ENCODE results near the gene HOXC4. TPM values are rescaled to one million over a fixed set of nuclear protein-coding genes. Genes with fewer than 3 reads are reported as not detected.
A peak's percentile ranks its signal among the peaks of the same experiment; 100 is the strongest.

The HOXC4 gene
- polyA plus RNA-seq, 3 donors: not detected

DNA sequence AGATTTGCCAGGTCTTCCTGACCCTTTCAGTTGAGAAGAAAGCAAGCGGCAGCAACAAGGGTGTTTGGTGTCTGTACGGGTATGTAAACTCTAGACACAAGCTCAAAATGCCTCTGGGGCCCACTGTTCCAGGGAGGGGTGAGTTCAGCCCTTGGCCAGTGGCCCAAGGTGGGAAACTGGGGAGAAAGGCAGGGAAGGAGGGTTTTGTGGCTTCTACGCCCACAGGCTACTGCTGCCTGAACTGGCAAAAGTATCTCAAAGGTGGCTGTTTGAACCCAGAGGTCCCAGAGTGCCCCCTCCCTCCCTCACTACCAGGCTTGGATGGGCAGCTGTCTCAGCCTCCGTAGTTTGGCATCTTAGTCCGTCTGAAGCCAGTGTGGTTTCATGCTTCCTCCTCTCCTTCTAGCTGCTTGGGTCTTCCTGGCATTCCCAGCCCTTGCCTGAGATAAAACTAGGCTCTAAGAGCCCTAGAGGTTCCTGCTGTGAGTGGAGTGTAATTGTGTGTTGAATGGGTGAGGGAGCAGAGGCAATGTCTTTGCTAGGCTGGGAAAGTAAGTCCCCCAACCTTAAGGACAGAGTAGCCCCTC, 15.3 kb upstream of the HOXC4 start:
- peaks cover 1 to 43% of the 10 kb centered on the region in 2 donors for H3K9me3 ChIP-seq (replicated peaks in 1 of 2; ENCODE audit: control insufficient read depth in 1 of 2, insufficient read depth in 1 of 2, low read length in 2 of 2)
- no peaks in the 10 kb centered on the region for H3K79me2 ChIP-seq (ENCODE audit: insufficient read depth, low read length)
- no peak overlapping the region for H3K27ac Mint-ChIP-seq
- H3K4me2 ChIP-seq (replicated peaks; ENCODE audit: extremely low read depth, low read length, poor library complexity, severe bottlenecking): no peak overlapping the region
- no peaks in the 10 kb centered on the region for H3K4me1 ChIP-seq (ENCODE audit: control insufficient read depth in 1 of 2, insufficient read depth in 2 of 2, low read length in 2 of 2)
- no peak overlapping the region for H3K27ac ChIP-seq (ENCODE audit: low read depth in 1 of 2, low read length in 2 of 2)
- peaks cover 84 to 98% of the 10 kb centered on the region in 2 donors for H3K27me3 ChIP-seq (ENCODE audit: control insufficient read depth in 2 of 2, insufficient read depth in 2 of 2, low read length in 2 of 2)
- no peak for DNase-seq
- TF ChIP-seq, protein P1, sequence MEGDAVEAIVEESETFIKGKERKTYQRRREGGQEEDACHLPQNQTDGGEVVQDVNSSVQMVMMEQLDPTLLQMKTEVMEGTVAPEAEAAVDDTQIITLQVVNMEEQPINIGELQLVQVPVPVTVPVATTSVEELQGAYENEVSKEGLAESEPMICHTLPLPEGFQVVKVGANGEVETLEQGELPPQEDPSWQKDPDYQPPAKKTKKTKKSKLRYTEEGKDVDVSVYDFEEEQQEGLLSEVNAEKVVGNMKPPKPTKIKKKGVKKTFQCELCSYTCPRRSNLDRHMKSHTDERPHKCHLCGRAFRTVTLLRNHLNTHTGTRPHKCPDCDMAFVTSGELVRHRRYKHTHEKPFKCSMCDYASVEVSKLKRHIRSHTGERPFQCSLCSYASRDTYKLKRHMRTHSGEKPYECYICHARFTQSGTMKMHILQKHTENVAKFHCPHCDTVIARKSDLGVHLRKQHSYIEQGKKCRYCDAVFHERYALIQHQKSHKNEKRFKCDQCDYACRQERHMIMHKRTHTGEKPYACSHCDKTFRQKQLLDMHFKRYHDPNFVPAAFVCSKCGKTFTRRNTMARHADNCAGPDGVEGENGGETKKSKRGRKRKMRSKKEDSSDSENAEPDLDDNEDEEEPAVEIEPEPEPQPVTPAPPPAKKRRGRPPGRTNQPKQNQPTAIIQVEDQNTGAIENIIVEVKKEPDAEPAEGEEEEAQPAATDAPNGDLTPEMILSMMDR (IDR thresholded peaks at IDR 0.05): no peak
- no peak overlapping the region for H3K4me3 ChIP-seq (replicated peaks in 1 of 3; ENCODE audit: low read depth in 2 of 3, low read length in 3 of 3)
- no peaks in the 10 kb centered on the region for H3K36me3 ChIP-seq (replicated peaks in 1 of 2; ENCODE audit: control insufficient read depth in 1 of 2, insufficient read depth in 2 of 2, low read length in 2 of 2)
- H2AFZ ChIP-seq (ENCODE audit: insufficient read depth, low read depth, low read length, poor library complexity, severe bottlenecking): no peak overlapping the region
- H3K4me1 Mint-ChIP-seq: peaks cover 2% of the 10 kb centered on the region
- H3K4me3 Mint-ChIP-seq: peak overlapping the region in 1 of 2 donors; percentile 71
- no peak overlapping the region for H3K9ac ChIP-seq (ENCODE audit: insufficient read depth, low read length, poor library complexity, severe bottlenecking)
- H3K9me3 Mint-ChIP-seq: peaks cover 0 to 31% (median 9%) of the 10 kb centered on the region in 7 donors
- H3K27me3 Mint-ChIP-seq (ENCODE audit: low read depth in 3 of 3): peaks cover 91 to 98% (median 93%) of the 10 kb centered on the region in 3 donors
- intact Hi-C loops (cut with micrococcal nuclease): loop anchor here in 1 of 2 donors (10.0 kb wide), 1 partner anchor 64 kb away; the partner anchor contains the start of genes HOTAIR and HOXC11
- H4K20me1 ChIP-seq (ENCODE audit: insufficient read depth, low read length): no peaks in the 10 kb centered on the region
- H3K36me3 Mint-ChIP-seq: peaks cover 0 to 3% of the 10 kb centered on the region in 2 donors
- 53% methylated on average over 4 of the region's 5 CpGs for WGBS (ENCODE audit: insufficient coverage)

GRCh38 chr12:54038871-54039414, 14.7 kb upstream of the HOXC4 start:
- Histone ChIP-seq H3K79me2 (ENCODE audit: insufficient read depth, low read length) (no peaks in the 10 kb centered on the region), H3K9ac (ENCODE audit: insufficient read depth, low read length, poor library complexity, severe bottlenecking) (no peak overlapping the region), H3K27me3 (ENCODE audit: control insufficient read depth in 2 of 2, insufficient read depth in 2 of 2, low read length in 2 of 2) (peaks cover 84 to 98% of the 10 kb centered on the region in 2 donors), H3K9me3 (replicated peaks in 1 of 2; ENCODE audit: control insufficient read depth in 1 of 2, insufficient read depth in 1 of 2, low read length in 2 of 2) (peaks cover 0 to 40% of the 10 kb centered on the region in 2 donors), H3K27ac (ENCODE audit: low read depth in 1 of 2, low read length in 2 of 2) (no peak overlapping the region), H2AFZ (ENCODE audit: insufficient read depth, low read depth, low read length, poor library complexity, severe bottlenecking) (no peak overlapping the region), H4K20me1 (ENCODE audit: insufficient read depth, low read length) (no peaks in the 10 kb centered on the region), H3K4me1 (ENCODE audit: control insufficient read depth in 1 of 2, insufficient read depth in 2 of 2, low read length in 2 of 2) (no peaks in the 10 kb centered on the region), H3K4me3 (replicated peaks in 1 of 3; ENCODE audit: low read depth in 2 of 3, low read length in 3 of 3) (no peak overlapping the region), H3K36me3 (replicated peaks in 1 of 2; ENCODE audit: control insufficient read depth in 1 of 2, insufficient read depth in 2 of 2, low read length in 2 of 2) (no peaks in the 10 kb centered on the region), H3K4me2 (replicated peaks; ENCODE audit: extremely low read depth, low read length, poor library complexity, severe bottlenecking) (no peak overlapping the region)
- WGBS (ENCODE audit: insufficient coverage): 76% methylated on average over 9 of the region's 9 CpGs
- H3K4me1 Mint-ChIP-seq: peaks cover 2% of the 10 kb centered on the region
- no peak for DNase-seq
- intact Hi-C loops (cut with micrococcal nuclease): loop anchor here in 1 of 2 donors (10.0 kb wide), 1 partner anchor 64 kb away; the partner anchor contains the start of genes HOTAIR and HOXC11
- no peak overlapping the region for H3K27ac Mint-ChIP-seq
- H3K36me3 Mint-ChIP-seq: peaks cover 0 to 3% of the 10 kb centered on the region in 2 donors
- TF ChIP-seq, protein P1 (IDR thresholded peaks at IDR 0.05): no peak
- H3K27me3 Mint-ChIP-seq (ENCODE audit: low read depth in 3 of 3): peaks cover 94 to 98% (median 95%) of the 10 kb centered on the region in 3 donors
- peaks cover 0 to 28% (median 7%) of the 10 kb centered on the region in 7 donors for H3K9me3 Mint-ChIP-seq
- H3K4me3 Mint-ChIP-seq: peak overlapping the region in 1 of 2 donors; percentile 71

Data from CD14-positive monocyte (primary cell).